GM18511 (cell line): Measurements from ENCODE around the gene SLC8A1.

Experiments used
- ATAC-seq: cut with Tn5 transposase; IDR thresholded peaks from one replicate; pipeline ENCODE4 v1.9.1; 2021; ENCODE audit warnings: mild to moderate bottlenecking, moderate library complexity; ENCODE audit not compliant: unreplicated experiment

SLC8A1 gene

DNA sequence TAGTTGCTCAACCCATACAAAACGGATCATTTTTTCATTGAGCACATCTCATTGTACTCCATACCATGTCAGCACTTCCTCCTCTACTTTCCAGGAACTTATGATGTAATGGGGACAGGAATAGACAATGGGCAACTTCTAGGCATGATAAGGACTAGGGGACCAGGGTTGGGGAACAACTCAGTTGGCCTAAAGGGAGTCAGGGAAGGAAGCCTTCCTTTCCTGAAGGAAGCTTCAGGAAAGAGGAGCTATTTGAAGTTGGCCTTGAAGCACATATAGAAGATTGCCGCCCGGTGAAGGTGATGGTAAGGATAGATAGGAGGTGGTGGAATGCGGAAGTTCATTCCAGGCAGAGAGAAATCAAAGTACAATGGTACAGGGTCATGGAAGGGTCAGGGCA is 283.9 kb downstream of the SLC8A1 start:
- ATAC-seq: no peak

DNA sequence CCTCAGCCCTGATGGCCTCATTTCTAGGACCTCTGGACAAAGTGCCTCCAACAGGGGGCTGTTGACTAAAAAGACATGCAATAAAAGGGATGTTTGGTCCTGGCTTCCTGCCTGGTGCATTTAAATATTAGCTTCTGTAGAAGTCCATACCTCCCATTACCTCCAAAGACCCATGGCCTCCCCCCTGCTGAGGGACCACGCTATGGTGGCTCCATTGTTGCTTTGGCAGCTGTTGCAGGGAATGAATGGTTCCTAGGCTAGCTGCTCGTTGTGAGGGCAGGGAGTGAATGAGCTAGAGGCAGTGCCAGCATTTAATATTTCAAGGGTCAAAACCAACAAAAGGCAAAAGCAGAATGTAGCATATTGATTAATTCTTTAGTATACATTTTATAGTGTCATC is 285.9 kb downstream of the SLC8A1 start:
- ATAC-seq: no peak

DNA sequence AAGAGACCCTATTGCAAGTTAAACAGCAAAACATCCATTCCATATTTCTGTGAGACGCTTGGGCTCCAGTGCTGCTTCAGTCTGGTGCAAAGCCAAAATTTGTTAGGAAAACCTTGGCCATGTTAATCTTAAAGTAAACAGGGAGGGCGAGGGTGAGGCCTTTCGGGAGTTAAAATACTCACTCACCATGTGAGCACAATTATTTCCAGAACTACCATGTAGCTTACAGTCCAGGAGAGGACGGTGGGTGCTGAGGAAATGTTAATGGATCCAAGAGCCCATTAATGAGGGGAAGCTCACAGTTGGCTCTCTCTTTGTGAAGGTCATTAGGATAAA is 286.4 kb downstream of the SLC8A1 start:
- no peak for ATAC-seq

DNA sequence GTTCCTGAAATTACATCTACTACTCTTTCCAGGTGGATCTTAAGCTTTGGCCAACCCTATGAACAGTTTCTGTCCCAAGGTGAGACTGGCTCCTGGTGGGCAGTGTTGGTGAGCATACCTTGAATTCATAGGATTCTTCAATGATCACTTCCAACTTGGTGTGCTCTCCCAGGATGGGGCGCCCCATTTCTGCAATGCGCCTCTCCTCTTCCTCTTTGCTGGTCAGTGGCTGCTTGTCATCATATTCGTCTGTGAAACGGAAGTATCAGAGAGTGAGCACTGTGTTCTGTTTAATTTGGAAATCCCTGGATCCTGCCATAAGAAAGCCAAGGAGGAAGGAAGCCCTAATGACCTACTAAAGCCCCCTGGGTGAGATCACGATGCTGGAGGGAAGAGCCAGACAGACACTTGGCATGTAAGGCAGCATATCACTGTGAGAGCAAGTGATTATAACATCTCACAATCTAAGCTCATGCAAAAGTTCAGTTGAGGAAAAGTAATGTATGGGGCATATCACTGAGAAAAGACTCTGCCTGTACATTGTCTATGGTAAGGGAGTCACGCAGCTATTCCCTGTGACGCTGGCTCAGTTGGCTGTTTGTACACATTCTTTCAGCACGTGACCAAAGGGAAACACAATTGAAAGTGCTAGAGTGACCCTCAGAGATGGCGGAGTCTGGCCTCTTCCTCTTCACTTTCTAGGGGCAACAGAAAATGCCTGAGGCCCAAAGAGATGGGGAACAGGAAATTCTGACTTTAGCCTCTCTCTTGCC is 287.0 kb downstream of the SLC8A1 start:
- ATAC-seq: no peak

DNA sequence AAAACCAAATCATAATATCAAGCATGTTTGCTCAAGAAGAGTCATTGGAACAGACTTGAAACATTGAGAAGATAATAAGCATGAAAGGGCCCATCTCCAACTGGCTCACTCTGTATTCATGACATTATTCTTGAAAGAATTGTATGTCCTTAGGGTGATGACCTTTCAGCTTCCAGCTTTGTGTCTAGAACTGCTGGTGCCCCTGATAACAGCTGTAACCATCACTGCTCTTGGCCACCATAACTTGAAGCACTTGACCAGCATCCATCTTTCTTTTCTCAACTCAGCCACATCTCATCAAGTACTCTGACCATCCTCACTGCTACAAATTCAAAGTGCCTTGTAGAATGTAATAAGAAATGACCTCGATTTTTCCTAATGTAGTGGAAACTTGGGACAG is 289.9 kb downstream of the SLC8A1 start:
- ATAC-seq: no peak

DNA sequence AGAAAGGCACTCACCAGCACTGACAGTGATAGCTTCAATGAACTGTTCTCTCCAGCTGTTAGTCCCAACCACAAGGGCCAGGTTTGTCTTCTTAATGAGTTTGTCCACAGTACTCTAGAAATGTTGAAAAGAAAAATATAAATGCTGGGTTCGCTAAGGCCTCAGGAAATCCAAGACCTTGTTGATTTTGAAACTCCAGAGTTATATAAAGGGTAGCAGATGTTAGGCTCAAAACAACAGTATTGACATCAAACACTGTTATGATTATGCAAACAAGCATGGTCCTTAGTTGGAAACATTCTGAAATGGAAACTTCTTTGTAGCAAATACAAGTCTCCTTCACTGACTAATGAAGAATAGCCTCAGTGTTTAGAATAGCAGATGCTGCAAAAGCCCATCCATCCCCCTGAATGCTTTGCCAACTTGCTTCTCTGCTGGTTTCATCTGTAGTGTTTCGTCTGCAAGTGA is 291.1 kb downstream of the SLC8A1 start:
- no peak for ATAC-seq

DNA sequence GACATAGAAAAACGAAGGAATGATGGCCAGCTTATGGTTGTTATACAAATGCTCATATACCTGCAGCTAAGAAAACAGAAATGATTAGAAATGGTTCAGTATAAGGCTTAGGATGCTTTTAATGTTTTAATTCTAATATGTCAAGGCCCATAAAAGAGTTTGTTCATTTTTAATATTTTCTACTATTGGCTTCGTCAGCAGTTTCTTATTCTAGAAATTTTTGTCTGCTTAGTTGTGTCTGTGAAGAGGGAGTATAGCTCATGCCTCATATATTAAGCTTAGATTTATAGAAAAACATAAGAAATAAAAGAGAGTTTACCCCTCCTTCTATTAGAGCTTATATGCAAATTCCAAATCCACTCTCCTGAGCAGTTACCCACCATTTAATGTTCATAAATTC is 292.6 kb downstream of the SLC8A1 start:
- no peak for ATAC-seq

DNA sequence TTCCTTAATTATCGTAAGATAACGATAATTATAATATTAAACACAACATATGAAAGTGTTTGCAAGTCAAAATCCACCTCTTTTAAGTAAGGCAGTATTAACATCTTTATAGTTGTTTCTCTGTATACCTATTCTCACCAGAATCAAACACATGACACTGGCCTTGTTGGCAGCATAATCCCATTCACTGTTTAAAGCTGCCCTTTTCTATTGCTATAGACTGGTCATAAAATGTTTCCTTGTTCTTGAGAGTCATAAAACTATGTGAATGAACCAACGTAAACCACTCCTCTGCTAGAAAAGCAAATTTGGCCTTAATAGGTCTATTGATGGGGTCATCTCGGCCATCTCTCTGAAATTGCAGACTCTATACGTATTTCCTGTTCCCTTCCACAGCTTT is 293.1 kb downstream of the SLC8A1 start:
- no peak for ATAC-seq

DNA sequence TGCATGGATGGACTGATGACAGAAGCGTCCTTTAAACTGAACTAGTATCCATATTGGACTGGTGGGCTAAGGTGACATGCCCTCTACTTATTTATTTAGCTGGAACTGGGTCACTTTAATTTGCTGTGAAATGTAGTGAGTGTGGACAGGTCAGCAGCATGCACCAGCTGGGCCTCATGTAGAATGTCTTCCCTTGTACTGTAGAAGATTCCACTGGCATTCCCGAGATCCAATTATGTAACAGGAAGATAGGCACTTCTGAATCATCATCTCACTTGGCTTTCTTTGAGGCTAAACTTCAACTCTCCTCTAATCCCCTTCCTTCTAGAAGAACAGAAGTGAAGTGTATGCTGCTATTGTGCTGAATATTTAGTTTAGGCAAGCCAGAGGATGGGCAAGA is 296.2 kb downstream of the SLC8A1 start:
- no peak for ATAC-seq

DNA sequence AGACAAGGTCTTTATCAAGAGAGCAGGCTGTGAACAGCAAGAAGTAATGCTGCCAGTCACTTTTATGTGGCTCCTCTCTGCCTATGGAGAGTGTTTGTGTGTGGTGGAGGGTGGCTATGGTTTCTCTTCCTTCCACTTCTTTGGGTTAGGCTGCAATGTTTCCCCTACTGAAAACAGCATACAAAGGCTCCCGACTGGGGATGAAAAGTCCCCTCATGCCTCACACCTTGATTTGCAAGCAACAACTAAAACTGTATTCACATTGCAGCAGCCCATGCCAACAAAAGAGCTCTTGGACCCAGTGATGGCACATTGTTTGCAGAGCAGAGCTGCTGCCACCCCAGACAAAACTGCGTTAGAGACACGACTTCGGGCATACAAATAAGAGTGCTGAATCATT is 301.6 kb downstream of the SLC8A1 start:
- ATAC-seq: no peak

DNA sequence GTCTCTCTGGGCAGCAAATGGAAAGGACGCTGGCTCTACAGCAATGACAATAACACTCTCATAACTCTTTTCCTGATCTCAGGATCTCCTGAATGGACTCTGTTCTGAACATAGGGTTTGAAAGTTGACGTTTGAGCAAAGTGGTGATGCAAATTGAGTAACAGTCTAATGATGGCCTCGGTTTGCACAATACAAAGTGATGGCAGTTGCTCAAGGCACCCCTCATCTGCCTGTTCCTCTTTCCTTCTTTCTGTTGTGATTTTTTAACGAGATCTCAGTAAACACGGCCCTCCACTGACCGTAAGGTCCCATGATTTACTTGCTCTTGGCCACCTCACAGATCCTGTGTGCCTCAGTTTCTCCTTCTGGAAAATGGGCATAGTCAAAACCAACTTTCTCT is 303.6 kb downstream of the SLC8A1 start:
- ATAC-seq: no peak

DNA sequence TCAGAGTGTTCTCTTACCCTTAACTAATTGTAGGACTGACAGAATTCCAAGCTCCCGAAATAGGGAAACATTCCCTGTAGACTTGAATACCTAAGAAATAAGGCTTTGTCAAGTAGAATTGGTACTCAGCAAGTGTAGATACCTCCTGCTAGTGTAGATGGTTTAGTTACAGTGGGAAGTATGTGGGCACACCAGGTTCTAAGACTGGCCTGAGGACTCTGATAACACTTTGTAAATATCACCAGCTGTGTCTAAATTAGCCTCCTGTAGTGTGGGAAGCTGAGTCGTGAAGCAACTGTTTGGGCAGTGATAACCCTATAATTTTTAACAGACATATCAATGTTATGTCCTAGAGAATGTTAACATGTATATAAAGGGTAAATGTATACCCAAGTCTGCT is 304.5 kb downstream of the SLC8A1 start:
- no peak for ATAC-seq

DNA sequence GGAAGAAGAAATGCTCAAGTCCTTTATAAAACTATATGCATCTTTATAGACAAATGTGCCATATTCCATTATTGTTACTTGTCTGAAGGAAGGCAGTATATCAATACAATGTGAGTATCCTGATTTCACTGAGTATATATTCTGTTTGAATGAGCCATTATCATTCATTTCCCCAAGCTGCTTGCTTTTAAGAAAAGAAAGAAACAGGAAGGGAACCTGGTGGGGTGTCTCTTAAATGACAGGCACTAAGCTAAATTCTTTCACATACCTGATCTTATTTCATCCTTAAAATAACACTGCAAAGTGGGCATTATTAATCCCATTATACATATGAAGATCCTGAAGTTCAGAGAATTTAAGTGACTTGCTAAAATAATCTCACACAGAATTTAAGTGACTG is 307.9 kb downstream of the SLC8A1 start:
- no peak for ATAC-seq

DNA sequence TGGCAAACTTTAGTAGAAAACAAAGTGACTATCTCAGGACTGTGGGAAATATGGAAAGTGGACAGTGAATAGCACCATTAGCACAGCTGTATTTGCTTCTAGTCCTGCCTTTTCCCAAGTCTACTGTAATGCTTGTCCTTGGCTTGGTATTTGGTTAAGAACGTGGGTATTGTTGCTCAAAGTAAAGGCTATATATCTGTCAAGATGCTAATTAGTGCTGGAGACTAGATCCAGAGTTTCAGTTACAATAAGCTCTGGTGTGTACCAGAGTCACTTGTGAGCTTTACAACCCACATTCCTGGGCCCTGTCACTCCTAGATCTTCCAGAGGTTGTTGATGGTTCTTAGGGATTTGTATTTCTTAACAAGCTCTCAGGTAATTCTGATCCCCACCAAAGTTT is 313.6 kb downstream of the SLC8A1 start:
- no peak for ATAC-seq

DNA sequence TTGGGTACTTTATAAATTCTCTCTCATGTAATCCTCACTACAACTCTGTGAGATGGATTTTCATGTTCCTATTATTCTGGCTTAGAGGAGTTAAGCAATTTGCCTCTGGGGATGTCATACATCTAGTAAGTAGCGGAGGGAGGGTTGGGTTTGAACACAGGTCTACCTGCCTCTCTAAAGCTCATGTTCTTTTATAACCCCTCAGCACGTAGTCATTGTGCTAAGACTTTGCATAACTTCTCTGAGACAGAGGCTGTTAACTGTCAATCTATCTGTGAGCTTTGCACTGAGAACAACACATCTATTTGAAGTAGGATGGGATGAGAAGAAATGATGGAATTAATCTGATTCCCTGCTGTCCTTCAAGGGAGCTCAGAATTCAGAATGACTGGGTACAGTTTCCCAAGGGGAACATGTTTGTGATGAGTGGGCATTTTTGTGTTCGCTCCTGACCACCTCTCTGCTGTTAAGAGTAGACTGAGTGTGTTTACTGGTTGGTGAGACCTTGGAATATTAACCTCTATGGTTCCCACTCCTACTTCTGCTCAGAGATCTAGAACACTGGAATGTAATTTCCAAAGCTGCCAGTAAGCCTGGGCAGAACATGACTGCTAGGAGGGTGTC is 320.7 kb downstream of the SLC8A1 start:
- ATAC-seq: no peak

DNA sequence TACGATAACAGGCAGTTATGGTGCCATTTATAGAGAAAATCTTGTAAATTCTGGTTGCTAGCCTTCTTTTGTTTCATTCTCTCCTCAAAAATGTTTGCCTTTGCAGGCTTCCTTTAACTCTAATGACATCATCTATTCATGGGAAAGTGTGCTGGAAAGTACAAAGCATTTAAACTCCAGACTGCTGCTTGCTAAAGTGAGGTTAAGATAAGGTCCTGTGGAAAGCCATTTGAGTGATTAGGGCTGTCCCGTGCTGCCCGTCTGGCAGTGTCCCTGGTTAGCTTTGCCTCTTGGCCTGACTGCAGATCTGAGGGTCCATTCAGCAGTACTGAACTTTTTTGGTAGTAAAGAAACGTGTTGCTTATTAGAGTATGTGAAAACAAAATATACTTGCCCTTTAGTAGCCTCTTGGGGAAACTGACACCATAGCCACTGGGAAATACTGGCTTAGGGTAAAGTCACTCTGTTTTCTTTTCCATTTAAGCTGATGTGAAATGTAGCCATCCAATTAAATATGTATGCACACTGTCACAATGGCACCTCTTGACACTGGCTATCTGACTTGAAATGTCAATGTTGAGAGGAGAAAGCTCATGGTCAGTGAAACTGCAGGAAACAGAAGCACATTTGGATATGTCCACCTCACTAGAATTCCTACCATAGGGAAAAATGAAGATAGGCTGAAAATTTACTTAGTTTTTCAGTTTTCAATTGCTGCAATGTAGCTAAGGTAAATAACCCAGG is 321.5 kb downstream of the SLC8A1 start:
- ATAC-seq: no peak

DNA sequence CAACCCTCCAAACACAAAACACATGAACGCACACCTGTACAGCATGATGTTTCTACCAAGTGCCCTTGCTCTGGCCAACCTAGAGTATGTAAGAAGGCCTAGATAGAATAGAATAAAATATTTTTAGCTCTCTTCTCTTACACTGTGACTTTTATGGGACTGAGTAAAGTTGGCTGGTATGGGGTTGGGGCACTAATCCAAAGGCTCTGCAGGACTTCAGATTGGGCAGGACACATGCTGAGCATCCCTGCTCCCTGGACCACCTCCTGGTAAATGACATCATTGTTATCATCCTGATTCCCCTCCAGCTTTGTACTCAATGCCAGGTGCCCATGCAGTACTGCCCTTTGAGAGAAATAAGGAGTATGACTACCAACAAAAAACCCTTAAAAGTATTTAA is 322.2 kb downstream of the SLC8A1 start:
- ATAC-seq: no peak

DNA sequence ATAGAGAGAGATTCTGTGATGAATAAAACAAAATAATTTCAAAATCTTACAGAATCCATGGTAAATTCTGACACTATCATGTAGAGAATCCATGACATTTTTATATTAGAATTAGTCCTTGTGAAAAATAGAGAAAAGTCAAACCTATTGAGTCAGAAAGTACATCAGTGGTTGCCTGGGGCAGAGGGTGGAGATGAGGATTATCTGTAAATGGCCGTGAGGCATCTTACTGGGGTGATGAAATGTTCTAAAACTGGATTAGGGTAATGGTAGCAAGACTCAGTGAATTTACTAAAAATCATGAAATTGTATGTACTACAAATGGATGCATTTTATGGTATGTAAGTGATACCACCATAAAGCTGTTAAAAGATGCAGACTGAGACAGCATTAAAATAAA is 323.1 kb downstream of the SLC8A1 start:
- ATAC-seq: no peak

DNA sequence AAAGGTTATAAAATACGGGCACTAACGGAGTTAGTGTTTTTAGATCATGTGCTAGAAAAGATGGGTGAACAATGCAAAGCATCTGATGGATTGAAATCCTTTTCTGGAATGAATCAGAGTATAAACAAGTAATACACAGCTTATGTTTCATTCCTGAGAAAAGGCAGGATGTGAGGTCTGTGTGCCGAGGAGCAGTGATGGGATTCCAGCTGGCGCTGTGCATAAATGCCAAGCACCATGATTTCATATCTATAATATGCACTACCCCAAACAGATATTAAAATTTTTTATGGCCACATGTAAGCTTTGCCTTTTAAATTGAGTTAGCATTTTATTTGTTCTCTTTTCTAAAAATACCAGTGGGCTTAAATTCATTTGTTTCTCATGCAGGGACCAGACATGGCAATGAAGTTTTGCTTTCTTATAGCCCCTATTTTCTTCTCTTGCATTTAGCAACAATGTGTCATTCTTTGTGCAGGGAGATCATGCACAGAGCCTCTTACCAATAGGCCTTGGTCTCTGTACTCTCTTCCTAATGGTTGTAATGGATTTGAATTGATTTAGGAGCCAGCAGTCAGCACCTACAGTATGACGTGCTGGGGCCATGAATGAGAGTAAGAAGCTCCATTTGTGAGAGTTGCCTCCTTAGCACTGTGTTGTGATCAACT is 323.9 kb downstream of the SLC8A1 start:
- no peak for ATAC-seq

DNA sequence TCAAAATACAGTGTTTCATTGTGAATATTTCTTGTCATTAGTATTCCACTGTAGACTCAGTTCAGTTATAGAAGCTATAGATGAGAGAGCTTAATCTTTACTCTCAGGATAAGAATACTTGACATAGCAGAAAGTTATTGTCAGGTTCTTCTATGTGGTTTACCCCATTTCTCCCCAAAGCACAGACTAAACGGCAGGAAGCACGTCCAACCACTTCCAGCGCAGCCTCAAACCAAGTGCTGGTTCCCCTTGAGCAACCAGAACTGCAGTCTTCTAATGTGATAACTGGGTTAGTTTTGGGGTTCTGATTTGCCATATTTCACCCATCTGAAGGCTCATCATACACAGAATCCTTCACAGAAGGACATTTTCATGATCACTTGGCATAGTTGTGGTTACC is 324.7 kb downstream of the SLC8A1 start:
- no peak for ATAC-seq

DNA sequence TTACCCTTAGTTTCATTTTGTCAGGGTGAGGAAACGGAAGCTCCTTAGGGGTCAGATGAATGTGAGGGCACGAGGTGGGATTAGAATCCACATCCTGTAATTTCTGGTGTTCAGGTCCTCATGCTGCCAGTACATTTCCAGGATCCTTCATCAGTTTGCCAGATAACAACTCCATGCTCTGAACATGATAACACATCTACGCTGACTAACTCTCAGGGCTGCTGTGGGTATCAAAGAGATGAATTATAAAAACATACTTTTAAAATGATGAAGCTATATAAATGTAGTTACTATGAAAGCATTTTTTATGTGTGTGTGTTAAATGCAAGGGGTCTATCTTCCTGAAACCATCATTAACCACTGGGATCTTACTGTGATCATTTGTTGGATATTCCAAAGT is 325.9 kb downstream of the SLC8A1 start:
- ATAC-seq: no peak

DNA sequence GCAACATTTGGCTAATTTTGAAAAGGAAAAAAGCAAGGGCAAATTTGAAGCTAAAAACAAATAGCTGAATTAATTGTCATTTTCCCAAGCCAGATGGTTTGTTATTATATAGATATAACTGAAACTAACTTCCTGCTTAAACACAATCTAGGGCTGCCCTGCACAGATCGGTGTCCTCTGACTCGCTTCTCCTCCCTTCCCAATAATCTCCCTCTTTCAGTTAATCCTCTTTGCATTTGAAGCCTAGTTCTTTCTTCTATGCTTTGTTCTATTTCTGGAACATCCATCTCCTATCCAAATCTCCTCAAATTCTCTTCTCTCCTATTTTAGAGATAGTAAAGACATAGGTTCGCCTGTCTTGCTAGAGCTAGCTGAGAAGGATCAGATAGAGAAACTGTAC is 328.1 kb downstream of the SLC8A1 start:
- ATAC-seq: no peak
